ENCODE data around the gene KIRREL2. TPM values are rescaled to one million over a fixed set of nuclear protein-coding genes. Genes with fewer than 3 reads are reported as not detected.

The KIRREL2 gene
- total and polyA plus RNA-seq, 2 donors (not counting 1 experiment from before 2014, with no cell fraction given): not detected

DNA sequence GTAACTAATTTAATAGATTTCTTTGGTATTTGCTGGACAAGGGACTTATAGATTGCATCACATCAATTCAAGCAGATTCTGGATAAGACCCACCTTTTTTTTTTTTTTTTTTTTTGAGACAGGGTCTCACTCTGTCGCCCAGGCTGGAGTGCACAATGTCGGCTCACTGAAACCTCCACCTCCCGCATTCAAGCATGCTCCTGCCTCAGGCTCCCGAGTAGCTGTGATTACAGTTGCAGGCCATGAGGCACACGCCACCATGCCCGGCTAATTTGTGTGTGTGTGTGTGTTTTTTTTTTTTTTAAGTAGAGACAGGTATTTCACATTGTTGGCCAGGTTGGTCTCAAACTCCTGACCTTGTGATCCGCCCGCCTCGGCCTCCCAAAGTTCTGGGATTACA is 39.9 kb upstream of the KIRREL2 start:
- Mint-ChIP-seq H3K4me1 (no peaks in the 10 kb centered on the region), H3K4me3 (no peak overlapping the region), H3K9me3 (ENCODE audit: insufficient read depth) (no peaks in the 10 kb centered on the region), H3K27ac (no peak overlapping the region), H3K27me3 (peaks cover 23% of the 10 kb centered on the region)
- Histone ChIP-seq H3K36me3 (replicated peaks in 1 of 2; ENCODE audit: control extremely low read depth in 1 of 2, control insufficient read depth in 1 of 2, extremely low read depth in 1 of 2, insufficient read depth in 2 of 2, low read length in 1 of 2) (no peaks in the 10 kb centered on the region), H3K27ac (ENCODE audit: low read length in 2 of 2) (no peak overlapping the region), H3K79me2 (ENCODE audit: control insufficient read depth, insufficient read depth, low read length) (no peaks in the 10 kb centered on the region), H3K9ac (ENCODE audit: low read length) (no peak overlapping the region), H2AFZ (ENCODE audit: insufficient read depth, low read depth, low read length, poor library complexity, severe bottlenecking) (no peak overlapping the region), H3K4me2 (replicated peaks; ENCODE audit: low read depth, low read length, poor library complexity, severe bottlenecking) (no peak overlapping the region), H3K9me3 (ENCODE audit: control extremely low read depth in 1 of 3, control insufficient read depth in 2 of 3, insufficient read depth in 1 of 3, low read length in 2 of 3) (peaks cover 0 to 2% (median 0%) of the 10 kb centered on the region in 3 donors), H3K4me1 (ENCODE audit: control insufficient read depth in 2 of 2, insufficient read depth in 2 of 2, low read length in 2 of 2) (no peaks in the 10 kb centered on the region), H4K20me1 (ENCODE audit: control insufficient read depth, insufficient read depth, low read length, poor library complexity, severe bottlenecking) (no peaks in the 10 kb centered on the region), H3K4me3 (ENCODE audit: control extremely low read depth in 1 of 5, extremely low read depth in 1 of 5, insufficient read depth in 1 of 5, low read depth in 2 of 5, low read length in 4 of 5) (no peak overlapping the region), H3K27me3 (replicated peaks in 1 of 4; ENCODE audit: control extremely low read depth in 1 of 4, control insufficient read depth in 3 of 4, insufficient read depth in 4 of 4, low read length in 3 of 4) (peaks cover 0 to 6% (median 0%) of the 10 kb centered on the region in 4 experiments)
- whole genome bisulfite sequencing (ENCODE audit: insufficient coverage): 86% methylated on average over 7 of the region's 9 CpGs
- TF ChIP-seq, protein P1, sequence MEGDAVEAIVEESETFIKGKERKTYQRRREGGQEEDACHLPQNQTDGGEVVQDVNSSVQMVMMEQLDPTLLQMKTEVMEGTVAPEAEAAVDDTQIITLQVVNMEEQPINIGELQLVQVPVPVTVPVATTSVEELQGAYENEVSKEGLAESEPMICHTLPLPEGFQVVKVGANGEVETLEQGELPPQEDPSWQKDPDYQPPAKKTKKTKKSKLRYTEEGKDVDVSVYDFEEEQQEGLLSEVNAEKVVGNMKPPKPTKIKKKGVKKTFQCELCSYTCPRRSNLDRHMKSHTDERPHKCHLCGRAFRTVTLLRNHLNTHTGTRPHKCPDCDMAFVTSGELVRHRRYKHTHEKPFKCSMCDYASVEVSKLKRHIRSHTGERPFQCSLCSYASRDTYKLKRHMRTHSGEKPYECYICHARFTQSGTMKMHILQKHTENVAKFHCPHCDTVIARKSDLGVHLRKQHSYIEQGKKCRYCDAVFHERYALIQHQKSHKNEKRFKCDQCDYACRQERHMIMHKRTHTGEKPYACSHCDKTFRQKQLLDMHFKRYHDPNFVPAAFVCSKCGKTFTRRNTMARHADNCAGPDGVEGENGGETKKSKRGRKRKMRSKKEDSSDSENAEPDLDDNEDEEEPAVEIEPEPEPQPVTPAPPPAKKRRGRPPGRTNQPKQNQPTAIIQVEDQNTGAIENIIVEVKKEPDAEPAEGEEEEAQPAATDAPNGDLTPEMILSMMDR (IDR thresholded peaks at IDR 0.05): no peak
- TF ChIP-seq EZH2 (IDR thresholded peaks at IDR 0.05; ENCODE audit: borderline replicate concordance, insufficient read depth, low read depth, low read length, poor library complexity, severe bottlenecking): no peak
- intact Hi-C loops (cut with micrococcal nuclease): no loop called here
- CTCF ChIA-PET: interaction anchor here (0.7 kb wide), 1 partner anchor 28 kb away, joined by 3 read pairs; no protein-coding TSS in a partner anchor
- POLR2A ChIA-PET: no interaction called here
- no peak for DNase-seq
- ATAC-seq (ENCODE audit: low read depth): no peak

DNA sequence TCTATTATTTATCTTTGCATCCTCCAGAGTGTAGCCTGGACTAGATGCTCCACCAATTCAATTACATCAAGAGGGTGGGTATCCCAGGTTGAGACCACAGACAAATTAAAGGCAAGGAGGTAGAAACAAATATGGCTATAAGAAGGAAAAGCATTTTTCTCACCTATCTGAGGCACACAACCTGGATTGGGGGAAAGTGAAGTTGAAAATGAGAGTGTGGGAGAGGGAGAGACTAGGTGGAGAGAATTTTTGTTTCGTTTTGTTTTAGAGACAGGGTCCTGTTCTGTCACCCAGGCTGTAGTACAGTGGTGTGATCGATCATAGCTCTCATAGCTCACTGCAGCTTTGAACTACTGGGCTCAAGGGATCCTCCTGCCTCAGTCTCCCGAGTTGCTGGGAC is 38.3 kb upstream of the KIRREL2 start:
- Histone ChIP-seq H3K4me3 (ENCODE audit: control extremely low read depth in 1 of 5, extremely low read depth in 1 of 5, insufficient read depth in 1 of 5, low read depth in 2 of 5, low read length in 4 of 5) (no peak overlapping the region), H3K9ac (ENCODE audit: low read length) (no peak overlapping the region), H2AFZ (ENCODE audit: insufficient read depth, low read depth, low read length, poor library complexity, severe bottlenecking) (no peak overlapping the region), H3K36me3 (replicated peaks in 1 of 2; ENCODE audit: control extremely low read depth in 1 of 2, control insufficient read depth in 1 of 2, extremely low read depth in 1 of 2, insufficient read depth in 2 of 2, low read length in 1 of 2) (no peaks in the 10 kb centered on the region), H3K9me3 (ENCODE audit: control extremely low read depth in 1 of 3, control insufficient read depth in 2 of 3, insufficient read depth in 1 of 3, low read length in 2 of 3) (peaks cover 0 to 1% (median 0%) of the 10 kb centered on the region in 3 donors), H3K79me2 (ENCODE audit: control insufficient read depth, insufficient read depth, low read length) (no peaks in the 10 kb centered on the region), H4K20me1 (ENCODE audit: control insufficient read depth, insufficient read depth, low read length, poor library complexity, severe bottlenecking) (no peaks in the 10 kb centered on the region), H3K4me2 (replicated peaks; ENCODE audit: low read depth, low read length, poor library complexity, severe bottlenecking) (no peak overlapping the region), H3K27ac (ENCODE audit: low read length in 2 of 2) (no peak overlapping the region), H3K4me1 (ENCODE audit: control insufficient read depth in 2 of 2, insufficient read depth in 2 of 2, low read length in 2 of 2) (no peaks in the 10 kb centered on the region), H3K27me3 (replicated peaks in 1 of 4; ENCODE audit: control extremely low read depth in 1 of 4, control insufficient read depth in 3 of 4, insufficient read depth in 4 of 4, low read length in 3 of 4) (peaks cover 0 to 10% (median 0%) of the 10 kb centered on the region in 4 experiments)
- ChIA-PET POLR2A (no interaction called here), CTCF (no interaction called here)
- Mint-ChIP-seq H3K4me3 (no peak overlapping the region), H3K4me1 (peaks cover 2% of the 10 kb centered on the region), H3K9me3 (ENCODE audit: insufficient read depth) (no peaks in the 10 kb centered on the region), H3K27ac (no peak overlapping the region), H3K27me3 (peaks cover 28% of the 10 kb centered on the region)
- DNase-seq: no peak
- TF ChIP-seq, protein P1 (IDR thresholded peaks at IDR 0.05): no peak
- no peak for TF ChIP-seq EZH2 (IDR thresholded peaks at IDR 0.05; ENCODE audit: borderline replicate concordance, insufficient read depth, low read depth, low read length, poor library complexity, severe bottlenecking)
- intact Hi-C loops (cut with micrococcal nuclease): no loop called here
- no peak for ATAC-seq (ENCODE audit: low read depth)
- 63% methylated on average over 3 of the region's 3 CpGs for WGBS (ENCODE audit: insufficient coverage)

All from B cell (primary cell).